CD4-positive, alpha-beta T cell treated with Interleukin-17A for 1 hour (primary cell): Measurements from ENCODE around the gene NFATC3.

ENCODE experiments used
- DNase-seq: peaks from one replicate; pipeline ENCODE4 v3.0.0-alpha.2; 2020

NFATC3 gene

DNA sequence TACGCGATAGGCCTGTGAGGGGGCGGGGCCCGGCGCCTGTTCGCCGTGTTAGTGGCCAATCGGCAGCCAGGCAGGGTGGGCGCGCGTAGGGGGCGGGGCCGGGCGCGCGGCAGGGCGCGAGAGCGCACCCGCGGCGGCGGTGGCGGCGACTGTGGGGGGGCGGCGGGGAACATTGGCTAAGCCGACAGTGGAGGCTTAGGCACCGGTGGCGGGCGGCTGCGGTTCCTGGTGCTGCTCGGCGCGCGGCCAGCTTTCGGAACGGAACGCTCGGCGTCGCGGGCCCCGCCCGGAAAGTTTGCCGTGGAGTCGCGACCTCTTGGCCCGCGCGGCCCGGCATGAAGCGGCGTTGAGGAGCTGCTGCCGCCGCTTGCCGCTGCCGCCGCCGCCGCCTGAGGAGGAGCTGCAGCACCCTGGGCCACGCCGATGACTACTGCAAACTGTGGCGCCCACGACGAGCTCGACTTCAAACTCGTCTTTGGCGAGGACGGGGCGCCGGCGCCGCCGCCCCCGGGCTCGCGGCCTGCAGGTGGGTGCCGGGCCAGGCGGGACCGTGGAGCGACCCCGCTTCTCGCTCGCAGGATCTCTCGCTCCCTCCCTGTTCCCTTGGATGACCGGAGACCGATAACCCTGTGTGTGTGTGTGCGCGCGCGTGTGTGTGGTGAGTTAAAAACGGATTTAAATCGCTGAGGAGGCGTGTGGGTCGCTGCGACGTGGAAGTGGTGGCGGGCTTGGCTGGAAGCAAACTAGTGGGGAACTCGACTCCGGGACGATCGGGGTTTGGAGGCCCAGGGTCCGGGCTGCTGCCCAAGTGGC, at the start of gene NFATC3:
NFATC3 (plus strand) TSS at position 112 of the 813 bp plus-strand sequence; CDS start at position 424, 312 bp downstream.
- DNase-seq, result peak; percentile 99

DNA sequence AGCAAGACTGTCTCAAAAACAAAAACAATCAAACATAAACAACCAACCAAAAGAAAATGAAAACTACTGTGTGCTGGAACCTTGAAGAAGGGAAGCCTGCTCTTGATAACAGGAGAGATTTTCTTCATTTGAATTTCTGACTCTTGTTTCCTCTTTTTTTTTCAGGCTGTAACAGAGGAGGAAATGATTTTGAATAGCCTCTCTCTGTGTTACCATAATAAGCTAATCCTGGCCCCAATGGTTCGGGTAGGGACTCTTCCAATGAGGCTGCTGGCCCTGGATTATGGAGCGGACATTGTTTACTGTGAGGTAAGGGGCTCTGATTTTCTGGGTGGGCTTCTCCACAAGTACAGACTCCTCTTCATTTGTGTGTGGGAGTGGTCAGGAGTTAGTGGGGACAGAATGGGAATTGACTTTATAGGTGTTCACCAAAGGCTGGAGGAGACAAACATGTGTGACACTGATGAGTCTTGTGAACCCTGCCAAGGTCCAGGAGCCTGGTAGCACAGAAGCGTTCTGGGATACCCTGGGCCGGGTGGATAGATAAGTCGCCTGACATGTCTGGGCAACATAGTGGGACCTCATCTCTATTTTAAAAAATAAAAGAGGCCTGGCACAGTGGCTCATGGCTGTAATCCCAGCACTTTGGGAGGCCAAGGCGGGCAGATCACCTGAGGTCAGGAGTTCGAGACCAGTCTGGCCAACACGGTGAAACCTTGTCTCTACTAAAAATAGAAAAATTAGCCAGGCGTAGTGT, 47.2 kb upstream of the NFATC3 start:
- DNase-seq, result no peak

DNA sequence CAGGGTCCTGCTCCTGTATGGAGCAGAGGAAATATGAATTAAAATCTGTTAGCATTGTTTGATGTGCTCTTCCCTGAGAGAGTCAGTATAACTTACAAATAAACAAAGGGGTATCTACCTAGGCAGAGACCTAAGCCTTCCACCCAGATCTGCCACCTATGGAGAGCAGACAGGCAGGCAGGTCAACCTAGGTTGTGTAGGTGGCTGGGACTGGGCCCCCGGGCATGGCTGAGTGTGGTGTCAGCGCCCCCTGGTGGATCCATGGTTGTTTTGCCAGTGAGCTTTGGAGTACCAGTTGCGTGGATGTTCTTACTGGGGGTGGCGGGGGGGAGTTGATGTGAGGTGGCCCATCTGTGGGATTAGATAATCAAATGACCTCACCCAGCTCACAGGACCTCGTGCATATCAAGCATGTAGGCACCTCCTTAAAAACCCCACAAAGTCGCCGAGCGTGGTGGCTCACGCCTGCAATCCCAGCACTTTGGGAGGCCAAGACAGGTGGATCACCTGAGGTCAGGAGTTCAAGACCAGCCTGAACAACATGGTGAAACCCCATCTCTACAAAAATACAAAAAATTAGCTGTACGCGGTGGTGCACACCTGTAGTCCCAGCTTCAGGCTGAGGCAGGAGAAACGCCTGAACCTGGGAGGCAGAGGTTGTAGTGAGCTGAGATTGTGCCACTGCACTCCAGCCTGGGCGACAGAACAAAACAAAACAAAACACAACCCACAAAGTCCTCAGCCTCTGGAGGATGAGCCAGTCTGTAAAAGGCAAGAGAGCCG, 44.5 kb upstream of the NFATC3 start:
- peak; percentile 92 for DNase-seq

DNA sequence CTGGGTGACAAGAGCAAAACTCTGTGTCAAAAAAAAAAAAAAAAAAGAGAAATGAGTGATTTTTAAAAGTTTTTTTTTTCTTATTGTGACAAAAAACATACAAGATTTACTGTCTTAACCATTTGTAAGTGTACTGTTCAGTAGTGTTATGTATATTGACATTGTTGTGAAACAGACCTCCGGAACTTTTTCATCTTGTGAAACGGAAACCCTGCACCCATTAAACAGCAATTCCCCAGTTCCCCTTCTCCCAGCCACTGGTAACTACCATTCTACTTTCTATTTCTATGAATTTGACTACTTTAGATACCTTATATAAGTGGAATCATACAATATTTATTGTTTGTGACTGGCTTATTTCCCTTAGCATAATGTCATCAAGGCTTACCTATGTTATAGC, 43.4 kb upstream of the NFATC3 start:
- DNase-seq, result no peak

DNA sequence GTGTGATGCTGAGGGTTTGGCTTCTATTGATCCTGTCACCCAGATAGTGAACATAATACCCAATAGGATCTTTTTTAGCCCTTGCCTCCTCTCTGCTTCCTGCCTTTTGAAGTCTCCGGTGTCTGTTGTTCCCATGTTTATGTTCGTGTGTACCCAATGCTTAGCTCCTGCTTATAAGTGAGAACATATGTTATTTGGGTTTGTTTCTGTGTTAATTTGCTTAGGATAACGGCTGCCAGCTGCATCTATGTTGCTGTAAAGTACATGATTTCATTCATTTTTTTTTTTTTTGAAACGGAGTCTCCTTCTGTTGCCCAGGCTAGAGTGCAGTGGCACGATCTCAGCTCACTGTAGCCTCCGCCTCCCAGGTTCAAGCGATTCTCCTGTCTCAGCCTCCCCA, 39.1 kb upstream of the NFATC3 start:
- DNase-seq, result no peak

DNA sequence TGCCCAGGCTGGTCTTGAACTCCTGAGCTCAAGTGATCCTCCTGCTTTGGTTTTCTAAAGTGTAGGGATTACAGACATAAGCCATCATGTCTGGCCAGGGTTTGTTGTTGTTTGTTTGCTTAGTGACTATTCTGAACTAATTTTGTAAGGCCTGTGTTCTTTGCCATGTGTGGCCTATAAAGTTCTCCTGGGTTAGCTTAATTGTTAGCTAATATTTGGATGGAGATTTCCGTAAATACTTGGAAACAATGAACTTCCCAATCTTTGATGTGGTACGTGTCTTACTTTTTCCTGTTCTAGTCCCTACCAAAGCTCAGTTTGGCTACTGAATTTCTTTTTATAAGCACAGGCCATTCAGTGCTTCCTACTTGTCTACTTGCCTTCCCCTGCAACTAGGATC, 37.2 kb upstream of the NFATC3 start:
- no peak for DNase-seq

DNA sequence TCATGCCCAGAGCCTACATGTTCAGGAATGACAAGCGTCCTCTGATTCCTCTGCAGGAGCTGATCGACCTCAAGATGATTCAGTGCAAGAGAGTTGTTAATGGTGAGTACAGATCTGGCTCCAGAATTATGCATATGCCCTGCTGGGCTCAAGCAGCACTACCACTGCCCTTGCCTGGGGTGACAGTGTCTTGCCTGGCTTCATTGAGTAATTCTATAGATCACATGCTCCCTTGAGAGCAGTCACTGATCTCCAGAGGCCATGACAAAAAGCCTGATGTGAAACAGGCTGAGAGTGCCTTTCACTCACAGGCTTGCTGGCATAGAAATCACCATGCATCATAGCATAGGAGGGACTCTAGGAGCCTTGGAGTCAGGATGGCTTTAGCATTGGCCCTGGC, 35.7 kb upstream of the NFATC3 start:
- DNase-seq, result no peak

DNA sequence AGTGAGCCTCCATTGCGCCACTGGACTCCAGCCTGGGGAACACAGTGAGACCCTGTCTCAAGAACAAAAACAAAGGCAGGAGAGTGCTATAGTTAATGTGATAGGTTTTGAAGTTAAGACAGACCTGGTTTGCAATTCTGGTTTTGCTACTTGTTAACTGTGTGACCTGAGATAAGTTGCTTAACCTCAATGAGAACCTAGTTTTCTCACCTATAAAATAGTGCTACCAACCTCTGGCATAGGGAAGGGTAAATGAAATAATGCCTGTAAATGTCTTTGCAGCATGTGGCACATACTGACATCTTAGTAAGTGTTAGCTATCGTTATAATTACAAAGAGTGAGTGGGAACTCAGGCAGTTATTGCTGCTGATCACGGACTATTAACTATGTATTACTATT, 29.8 kb upstream of the NFATC3 start:
- no peak for DNase-seq

DNA sequence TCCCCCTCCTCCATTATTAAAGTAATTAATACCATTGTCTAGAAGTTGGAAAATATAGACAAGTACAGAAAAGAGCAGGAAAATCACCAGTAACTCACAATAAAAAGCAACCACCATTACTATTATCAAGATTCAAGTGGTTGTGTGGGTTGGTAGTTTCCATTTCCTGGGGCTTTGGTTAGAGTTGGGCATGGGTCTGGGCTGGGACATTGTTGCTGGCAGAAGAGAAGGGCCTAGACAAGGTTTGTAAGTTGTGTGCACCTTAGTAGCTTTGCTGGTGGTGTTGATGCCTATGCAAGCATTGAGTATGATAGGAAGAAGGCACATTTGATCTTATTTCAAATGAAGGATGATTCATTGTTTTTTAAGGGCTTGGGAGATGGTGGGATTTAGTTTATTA, 25.4 kb upstream of the NFATC3 start:
- DNase-seq, result no peak

DNA sequence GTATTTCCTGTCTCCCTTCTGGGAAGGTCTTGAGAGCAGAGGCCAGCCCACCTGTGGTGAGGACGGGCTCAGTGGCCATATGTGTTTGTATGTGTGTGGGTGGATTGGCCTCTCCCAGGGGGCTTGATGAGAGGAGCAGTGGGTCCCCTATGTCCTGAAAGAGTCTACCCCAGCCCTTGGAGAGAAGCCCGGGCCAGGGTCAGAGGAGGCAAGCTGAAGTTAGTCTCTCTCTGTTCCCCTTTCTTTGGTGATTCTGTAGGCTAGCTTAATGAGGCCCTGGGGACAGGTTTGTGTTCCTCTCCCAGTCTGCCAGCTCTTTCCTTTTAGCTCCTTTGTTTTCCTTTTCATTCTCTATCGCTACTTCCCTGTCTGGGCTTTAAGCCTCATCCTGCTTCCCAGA, 23.8 kb upstream of the NFATC3 start:
- no peak for DNase-seq

DNA sequence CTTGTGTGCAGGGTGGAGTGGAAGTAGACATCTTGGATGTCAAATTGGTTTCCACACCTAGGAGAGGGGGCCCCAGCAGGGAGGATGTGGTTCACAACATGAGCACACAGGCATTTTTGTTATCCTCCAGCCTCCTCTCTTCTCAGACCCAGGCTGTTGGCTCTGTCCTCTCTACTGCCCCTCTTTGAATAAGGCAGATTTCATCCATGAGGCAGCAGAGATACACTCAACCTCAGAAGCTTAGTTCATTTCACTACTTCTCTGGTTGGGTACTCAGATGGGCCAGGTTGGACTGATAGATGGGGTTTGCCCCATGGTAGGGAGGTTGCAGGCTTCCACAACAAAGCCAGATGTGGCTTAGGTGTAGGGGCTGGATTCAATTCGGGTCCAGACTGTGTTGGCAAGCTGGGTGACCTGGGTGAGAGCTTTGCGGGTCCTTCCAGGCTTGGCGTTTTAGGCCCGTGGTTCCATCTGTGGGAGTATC, 22.2 kb upstream of the NFATC3 start:
- DNase-seq, result peak; percentile 63

DNA sequence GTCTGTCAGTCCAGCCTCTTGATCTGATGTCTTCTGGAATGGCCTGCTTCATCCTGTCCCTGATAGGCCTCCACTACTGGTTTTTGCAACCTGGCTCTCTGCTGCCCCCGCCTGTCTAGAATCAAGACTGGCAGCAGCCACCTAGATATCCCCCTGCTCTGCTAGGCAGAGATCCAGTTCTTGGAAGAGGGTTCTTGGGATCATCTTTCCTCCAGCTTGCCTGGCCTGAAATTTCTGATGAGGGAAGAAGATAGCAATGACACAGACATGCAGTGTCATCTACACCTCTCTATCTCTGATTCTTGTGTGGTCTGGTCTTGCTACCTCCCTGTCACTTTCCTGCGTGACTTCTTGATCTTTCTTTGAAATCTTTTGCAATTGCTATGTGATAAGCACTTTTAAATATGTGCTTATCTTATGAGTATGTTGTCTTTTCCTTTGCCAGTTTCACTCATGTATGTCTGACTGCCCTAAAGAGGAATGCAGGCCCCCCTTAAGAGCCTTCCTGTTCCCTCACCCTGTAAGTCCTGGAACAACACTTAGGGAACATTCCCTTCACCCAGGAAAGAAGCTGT, 20.3 kb upstream of the NFATC3 start:
- peak; percentile 80 for DNase-seq

DNA sequence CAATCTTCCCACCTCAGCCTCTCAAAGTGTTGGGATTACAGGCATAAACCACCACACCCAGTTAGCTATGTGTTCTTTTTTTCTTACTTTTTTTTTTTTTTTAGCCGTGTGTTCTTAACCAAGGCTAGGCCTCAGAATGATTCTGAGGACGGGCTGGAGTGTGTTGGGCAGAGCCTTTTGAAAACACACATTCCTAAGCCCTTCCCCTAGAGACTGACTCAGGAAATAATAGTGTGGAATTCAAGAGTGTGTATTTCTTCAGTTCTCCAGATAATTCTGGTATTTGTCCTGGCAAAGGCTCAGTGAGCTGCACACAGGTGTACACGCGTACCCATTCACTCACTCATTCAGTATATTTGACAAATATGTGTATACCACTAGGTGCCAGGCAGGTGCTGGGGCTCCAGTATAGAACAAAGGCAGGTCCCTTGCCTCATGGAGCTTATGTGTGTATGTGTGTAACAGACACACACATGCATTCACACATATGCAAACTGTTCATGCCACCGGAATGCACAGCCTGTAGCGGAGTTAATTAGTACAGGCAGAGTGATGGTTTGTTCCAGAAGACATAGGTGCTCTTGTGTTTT, 19.4 kb upstream of the NFATC3 start:
- DNase-seq, result no peak

DNA sequence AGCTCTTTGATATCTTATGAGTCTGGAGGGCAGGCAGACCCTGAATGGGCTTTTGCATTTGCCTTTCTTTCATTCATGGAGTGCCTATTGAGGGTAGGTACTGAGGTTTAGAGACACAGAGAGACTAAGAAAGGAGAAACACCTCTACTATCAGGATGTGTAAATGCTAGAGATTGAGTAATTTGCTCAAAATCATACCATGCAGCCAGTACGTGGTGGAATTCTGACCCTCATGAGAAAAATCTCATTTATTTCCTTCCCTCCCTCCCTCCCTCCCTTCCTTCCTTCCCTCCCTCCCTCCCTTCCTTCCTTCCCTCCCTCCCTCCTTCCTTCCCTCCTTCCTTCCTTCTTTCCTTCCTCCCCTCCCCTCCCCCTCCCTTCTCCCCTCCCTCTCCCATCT, 18.4 kb upstream of the NFATC3 start:
- DNase-seq, result no peak

DNA sequence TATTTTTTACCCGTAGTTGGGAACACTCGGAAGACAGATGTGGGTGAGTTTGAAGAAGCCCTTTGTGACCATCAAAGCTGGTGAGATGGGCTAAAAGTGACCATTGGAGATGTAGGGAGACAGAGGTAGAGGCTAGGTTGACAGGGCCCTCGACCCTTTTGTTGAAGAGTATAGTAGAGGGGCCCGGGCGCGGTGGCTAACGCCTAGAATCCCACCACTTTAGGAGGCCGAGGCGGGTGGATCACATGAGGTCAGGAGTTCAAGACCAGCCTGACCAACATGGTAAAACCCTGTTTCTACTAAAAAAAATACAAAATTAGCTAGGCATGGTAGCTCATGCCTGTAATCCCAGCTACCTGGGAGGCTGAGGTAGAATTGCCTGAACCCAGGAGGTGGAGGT, 16.2 kb upstream of the NFATC3 start:
- DNase-seq, result no peak

DNA sequence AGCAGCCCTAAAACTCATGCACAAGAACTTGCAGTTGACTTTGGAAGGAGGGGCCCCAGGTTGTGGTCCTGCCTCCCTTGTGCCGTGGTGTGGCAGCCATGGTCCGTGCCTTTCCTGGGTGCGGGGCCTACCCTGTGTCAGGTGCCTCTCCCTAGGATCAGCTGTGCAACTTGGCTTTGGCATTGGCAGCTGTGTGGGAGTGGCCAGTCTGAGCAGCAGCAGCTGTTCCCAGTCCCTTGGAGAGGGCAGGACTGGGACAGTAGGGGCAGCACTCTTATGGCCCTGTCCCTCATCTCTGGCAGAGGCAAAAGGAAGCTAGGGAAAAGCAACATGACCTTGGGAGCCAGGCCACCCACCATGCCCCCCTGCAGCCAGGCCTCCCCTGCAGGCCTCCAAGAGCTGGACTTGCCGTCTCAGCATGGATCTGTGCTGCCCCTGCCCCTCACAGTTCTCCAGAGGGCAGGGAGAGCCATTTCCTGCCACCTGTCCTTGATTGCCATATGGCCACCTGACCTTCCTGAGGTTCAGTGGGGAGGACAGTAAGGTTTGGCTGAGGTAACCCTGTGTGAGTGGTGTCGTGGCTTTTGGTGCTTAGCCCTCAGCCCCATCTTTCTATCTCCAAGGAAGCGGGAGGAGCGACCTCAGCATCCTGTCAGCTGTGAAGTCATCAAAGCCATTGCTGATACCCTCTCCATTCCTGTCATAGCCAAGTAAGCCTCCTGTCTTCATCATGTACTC, 15.5 kb upstream of the NFATC3 start:
- DNase-seq, result peak; percentile 68

DNA sequence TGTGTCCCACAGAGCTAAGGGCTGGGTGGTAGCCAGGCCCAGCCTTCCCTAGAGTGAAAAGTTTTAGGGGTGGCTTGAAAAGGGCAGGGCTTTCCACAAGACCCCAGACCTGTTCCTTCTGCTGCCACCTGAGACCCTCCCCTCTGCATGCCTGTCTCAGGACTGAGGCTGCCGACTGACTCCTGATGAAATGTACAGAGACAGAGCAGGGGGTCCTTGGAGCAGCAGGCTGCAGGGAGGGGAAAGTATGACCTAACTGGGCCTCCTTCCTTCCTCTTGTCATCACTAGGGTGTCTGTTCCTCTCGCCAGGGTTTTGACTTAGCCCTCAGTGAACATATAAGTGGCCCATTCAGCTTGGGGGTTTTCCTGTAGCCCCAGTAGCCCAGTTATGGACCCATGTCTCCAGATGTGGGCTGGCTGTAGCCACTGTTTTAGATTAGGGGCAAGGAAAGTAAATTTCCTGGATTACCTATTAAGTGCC, 14.9 kb upstream of the NFATC3 start:
- peak; percentile 43 for DNase-seq

DNA sequence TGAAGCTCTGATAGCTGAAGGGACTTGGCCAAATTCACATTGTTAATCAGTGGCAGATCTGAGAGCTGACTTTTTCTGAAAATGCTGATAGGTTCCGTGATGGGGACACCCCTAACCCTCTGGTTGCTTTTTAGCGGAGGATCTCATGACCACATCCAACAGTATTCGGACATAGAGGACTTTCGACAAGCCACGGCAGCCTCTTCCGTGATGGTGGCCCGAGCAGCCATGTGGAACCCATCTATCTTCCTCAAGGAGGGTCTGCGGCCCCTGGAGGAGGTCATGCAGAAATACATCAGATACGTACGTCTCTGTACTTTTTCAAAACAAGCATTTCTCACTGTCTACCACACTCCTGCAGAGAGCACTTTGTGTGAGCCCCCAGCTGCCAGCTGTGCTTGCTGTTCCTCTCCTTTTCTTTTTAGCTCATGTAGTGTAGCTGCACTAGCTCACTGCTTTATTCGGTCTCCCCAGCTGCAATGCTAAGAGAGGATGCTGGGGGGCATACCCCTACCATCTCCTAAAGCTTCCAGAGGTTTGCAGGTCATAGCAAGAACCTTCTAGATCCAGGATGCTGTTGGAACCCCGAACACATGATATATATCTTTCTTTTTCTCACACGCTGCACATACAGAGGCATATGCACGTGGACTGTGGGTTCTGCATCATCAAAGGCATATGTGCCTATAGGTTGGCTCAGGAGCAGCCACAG, 14.2 kb upstream of the NFATC3 start:
- DNase-seq, result no peak

DNA sequence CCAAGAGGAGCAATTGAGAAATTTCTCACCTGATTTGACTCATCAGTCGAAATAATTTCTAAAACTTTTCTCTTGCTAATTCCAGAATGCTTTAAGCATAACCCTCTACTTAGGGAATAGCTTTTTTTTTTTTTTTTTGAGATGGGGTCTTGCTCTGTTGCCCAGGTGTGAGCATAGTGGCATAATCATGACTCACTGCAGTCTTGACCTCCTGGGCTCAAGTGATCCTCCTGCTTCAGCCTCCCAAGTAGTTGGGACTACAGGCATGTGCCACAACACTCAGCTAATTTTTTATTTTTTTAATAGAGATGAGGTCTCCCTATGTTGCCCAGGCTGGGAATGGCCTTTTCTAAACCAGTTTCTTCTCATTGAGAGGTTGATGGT, 13.7 kb upstream of the NFATC3 start:
- no peak for DNase-seq

DNA sequence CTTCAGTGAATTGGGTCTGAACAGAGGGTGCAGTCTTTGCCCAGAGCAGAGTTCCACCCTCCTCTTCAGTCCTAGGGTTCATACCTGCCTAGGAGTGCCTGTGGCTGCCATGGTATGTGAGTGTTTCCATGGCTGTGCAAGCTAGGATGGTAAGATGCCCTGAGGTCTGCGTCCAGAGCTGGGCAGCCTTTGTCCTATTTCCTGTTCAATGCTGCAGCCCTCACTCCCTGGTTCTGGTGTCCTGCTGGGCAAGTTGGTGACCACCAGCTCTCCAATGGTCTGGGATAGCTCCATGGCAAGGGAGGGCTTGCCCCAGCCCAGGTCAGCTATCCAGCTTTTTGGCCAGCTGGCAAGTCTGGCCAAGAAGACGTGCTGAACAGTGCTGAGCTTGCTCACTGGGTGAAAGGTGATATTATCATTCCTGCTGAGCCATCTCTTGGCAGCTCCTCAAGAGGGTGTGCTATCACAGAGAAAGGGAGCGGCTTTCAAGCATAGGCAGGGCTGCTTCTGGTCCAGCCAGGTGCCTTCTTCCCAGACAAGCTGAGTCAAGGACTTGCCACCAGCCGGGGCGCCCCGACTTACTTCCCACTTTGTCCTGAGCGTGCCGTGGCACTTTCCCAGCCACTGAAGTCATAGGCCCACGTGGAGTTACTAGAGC, 13.0 kb upstream of the NFATC3 start:
- no peak for DNase-seq
